ENCODE results near the gene TRAPPC2L. TPM values are rescaled to one million over a fixed set of nuclear protein-coding genes. Genes with fewer than 3 reads are reported as not detected.

The TRAPPC2L gene
- total and polyA plus RNA-seq, 7 donors = 30.7 to 56.5 (median 42.1) TPM

- Histone ChIP-seq H3K36me3 (peaks cover 0 to 21% (median 5%) of the 10 kb centered on the region in 4 donors), H3K4me1 (peaks cover 0 to 38% (median 31%) of the 10 kb centered on the region in 4 donors), H3K4me3 (no peak overlapping the region), H3K27me3 (no peaks in the 10 kb centered on the region), H3K27ac (peak overlapping the region in 2 of 4 donors; percentile 12 to 96), H3K9me3 (no peaks in the 10 kb centered on the region)
- 71 to 82% methylated on average over 10 of the region's 10 CpGs for WGBS, 2 donors
- no peak for TF ChIP-seq EP300 (IDR thresholded peaks at IDR 0.05)
- DNase-seq = no peak
- intact Hi-C loops (cut with DNase I) = loop anchor here (5.0 kb wide), 1 partner anchor 133 kb away; no protein-coding TSS in a partner anchor
Measured at GRCh38 chr16:88809676-88810165, 47.2 kb upstream of the TRAPPC2L start.

- Histone ChIP-seq H3K36me3 (peaks cover 0 to 21% (median 5%) of the 10 kb centered on the region in 4 donors), H3K27me3 (no peaks in the 10 kb centered on the region), H3K4me3 (peak overlapping the region; percentile 63 to 88 (median 76)), H3K4me1 (peaks cover 0 to 36% (median 28%) of the 10 kb centered on the region in 4 donors), H3K9me3 (no peaks in the 10 kb centered on the region), H3K27ac (peak overlapping the region; percentile 91 to 96 (median 96))
- TF ChIP-seq CTCF (IDR thresholded peaks at IDR 0.05) = no peak
- no peak for TF ChIP-seq POLR2A (IDR thresholded peaks at IDR 0.05)
- no peak for TF ChIP-seq EP300 (IDR thresholded peaks at IDR 0.05)
- TF ChIP-seq POLR2AphosphoS5 (IDR thresholded peaks at IDR 0.05) = no peak
- DNase-seq = no peak
- WGBS, 2 donors = 21 to 38% methylated on average over 12 of the region's 12 CpGs
- intact Hi-C loops (cut with DNase I) = loop anchor here (5.0 kb wide), 1 partner anchor 132 kb away; no protein-coding TSS in a partner anchor
Measured at GRCh38 chr16:88810166-88810911, 46.6 kb upstream of the TRAPPC2L start.

GRCh38 chr16:88810912-88811768, 45.8 kb upstream of the TRAPPC2L start:
- Histone ChIP-seq H3K27ac (peak overlapping the region; percentile 91 to 96 (median 96)), H3K9me3 (no peaks in the 10 kb centered on the region), H3K27me3 (no peaks in the 10 kb centered on the region), H3K4me3 (peak overlapping the region; percentile 63 to 88 (median 76)), H3K4me1 (peaks cover 0 to 36% (median 28%) of the 10 kb centered on the region in 4 donors), H3K36me3 (peaks cover 0 to 21% (median 5%) of the 10 kb centered on the region in 4 donors)
- WGBS, 2 donors = 0 to 2% methylated on average over 65 of the region's 65 CpGs
- intact Hi-C loops (cut with DNase I) = loop anchor here (1.0 to 5.0 kb wide), 2 partner anchors 46 to 131 kb away; partner anchors contain the start of gene TRAPPC2L
- TF ChIP-seq POLR2AphosphoS5 (IDR thresholded peaks at IDR 0.05) = peak; percentile 78 to 99 (median 95)
- no peak for TF ChIP-seq CTCF (IDR thresholded peaks at IDR 0.05)
- peak; percentile 70 to 74 for TF ChIP-seq POLR2A (IDR thresholded peaks at IDR 0.05)
- DNase-seq = peak; percentile 90

- WGBS, 2 donors = 1% methylated on average over 84 of the region's 84 CpGs
- Histone ChIP-seq H3K4me1 (peaks cover 0 to 36% (median 28%) of the 10 kb centered on the region in 4 donors), H3K27ac (peak within 1 kb of the TSS; percentile 91 to 96 (median 96)), H3K9me3 (no peaks in the 10 kb centered on the region), H3K36me3 (peaks cover 0 to 21% (median 5%) of the 10 kb centered on the region in 4 donors), H3K27me3 (no peaks in the 10 kb centered on the region), H3K4me3 (peak within 1 kb of the TSS; percentile 63 to 88 (median 76))
- peak in 3 of 4 donors; percentile 15 to 95 (median 95) for TF ChIP-seq POLR2AphosphoS5 (IDR thresholded peaks at IDR 0.05)
- TF ChIP-seq CTCF (IDR thresholded peaks at IDR 0.05) = peak in 2 of 4 experiments; percentile 9 to 24
- TF ChIP-seq POLR2A (IDR thresholded peaks at IDR 0.05) = no peak
- peak in 1 of 4 donors; percentile 46 for TF ChIP-seq EP300 (IDR thresholded peaks at IDR 0.05)
- DNase-seq = peak; percentile 97
- intact Hi-C loops (cut with DNase I) = loop anchor here (1.0 to 5.0 kb wide), 3 partner anchors 45 to 405 kb away; partner anchors contain the start of genes TRAPPC2L and ZNF778
Measured at GRCh38 chr16:88811769-88812512, 45.0 kb upstream of the TRAPPC2L start, which contains the start of gene APRT. Gene APRT (minus strand): TSS chr16:88811928. CDS start chr16:88811899, 29 bp downstream.
